ENCODE results near the gene DPYSL3.

- no peak for TF ChIP-seq EZH2 (IDR thresholded peaks at IDR 0.05; ENCODE audit: borderline replicate concordance, low read depth, low read length, severe bottlenecking)
- no peak for TF ChIP-seq CTCF (IDR thresholded peaks at IDR 0.05; ENCODE audit: extremely low read depth in 1 of 2, insufficient read depth in 1 of 2, low read depth in 1 of 2, low read length in 2 of 2)
- no peak for TF ChIP-seq POLR2A (IDR thresholded peaks at IDR 0.05; ENCODE audit: low read depth, low read length)
- TF ChIP-seq GATA2 (IDR thresholded peaks at IDR 0.05; ENCODE audit: insufficient read depth, insufficient read length, low read depth, low read length) = no peak
- TF ChIP-seq POLR2AphosphoS5 (IDR thresholded peaks at IDR 0.05; ENCODE audit: insufficient read depth, low read depth, low read length) = no peak
- TF ChIP-seq MAX (IDR thresholded peaks at IDR 0.05; ENCODE audit: insufficient read depth, insufficient read length) = no peak
- TF ChIP-seq JUN (IDR thresholded peaks at IDR 0.05; ENCODE audit: borderline replicate concordance, insufficient read depth, insufficient read length, low read depth) = no peak
- TF ChIP-seq MYC (IDR thresholded peaks at IDR 0.05; ENCODE audit: low read depth, low read length) = no peak
- TF ChIP-seq FOS (IDR thresholded peaks at IDR 0.05; ENCODE audit: borderline replicate concordance, insufficient read depth, low read length) = no peak
Observed at GRCh38 chr5:147520450-147520849, 10.6 kb upstream of the DPYSL3 start.
